Stimulated activated CD4-positive, alpha-beta T cell treated with anti-CD3 and anti-CD28 coated beads, Interleukin-12 subunit alpha, Interleukin-12 subunit beta, amount 100 ng/mL, for 4 hours (primary cell): Measurements from ENCODE around the gene ZNF800.

Experiments
- DNase-seq: peaks from one replicate; pipeline ENCODE4 v3.0.0-alpha.2; 2020

The ZNF800 gene

GRCh38 chr7:127346575-127347256, 45.8 kb downstream of the ZNF800 start:
- no peak for DNase-seq

GRCh38 chr7:127342596-127342995, 49.9 kb downstream of the ZNF800 start:
- no peak for DNase-seq

GRCh38 chr7:127338122-127338521, 54.4 kb downstream of the ZNF800 start:
- DNase-seq: no peak

- DNase-seq: no peak
Observed at GRCh38 chr7:127337581-127337980, 54.9 kb downstream of the ZNF800 start.

GRCh38 chr7:127336458-127336857, 56.0 kb downstream of the ZNF800 start:
- no peak for DNase-seq

DNA sequence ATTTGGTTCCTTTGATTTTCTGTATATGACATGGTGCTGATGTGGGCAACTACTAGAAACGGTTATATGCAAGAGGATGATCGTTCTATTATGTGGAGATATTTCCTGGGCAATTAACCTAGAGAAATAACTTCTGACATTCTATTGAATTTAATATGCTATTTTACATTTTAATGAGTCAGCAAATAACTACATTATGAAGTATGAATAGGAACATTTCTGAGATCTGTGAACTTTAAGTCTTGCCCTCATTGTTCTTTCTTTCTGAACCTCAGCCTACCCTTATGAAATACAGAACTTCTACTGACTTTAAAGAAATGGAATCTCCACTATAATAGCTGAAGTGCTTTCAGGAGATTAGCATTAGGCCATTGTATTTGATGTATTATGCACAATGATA, 59.6 kb downstream of the ZNF800 start:
- no peak for DNase-seq

GRCh38 chr7:127330070-127330469, 62.4 kb downstream of the ZNF800 start:
- no peak for DNase-seq

- DNase-seq: no peak
Observed at GRCh38 chr7:127322832-127323493, 69.5 kb downstream of the ZNF800 start.

GRCh38 chr7:127322351-127322750, 70.2 kb downstream of the ZNF800 start:
- DNase-seq: no peak

GRCh38 chr7:127320974-127321373, 71.5 kb downstream of the ZNF800 start:
- no peak for DNase-seq
